Purkinje cell (primary cell): Measurements from ENCODE around the gene FAM227A. TPM values are rescaled to one million over a fixed set of nuclear protein-coding genes. Genes with fewer than 3 reads are reported as not detected.

ENCODE experiments used
- polyA plus RNA-seq: library from polyadenylated mRNA; unstranded; fragments of >200 nt; fragmentation: Nextera tagmentation; gene quantifications from 2 replicates; pipeline ENCODE4 v1.2.1, GENCODE V29; 2014

The FAM227A gene
- polyA plus RNA-seq = 0.07 and 0.93 TPM in 2 replicates

GRCh38 chr22:38656256-38657044 lies at the start of gene FAM227A, which contains the start of gene CBY1:
Gene FAM227A (minus strand): TSS chr22:38656392. CDS start chr22:38650168, 6,224 bp downstream.
Gene CBY1 (plus strand): TSS chr22:38656638. CDS start chr22:38668055, 11,417 bp downstream.

DNA sequence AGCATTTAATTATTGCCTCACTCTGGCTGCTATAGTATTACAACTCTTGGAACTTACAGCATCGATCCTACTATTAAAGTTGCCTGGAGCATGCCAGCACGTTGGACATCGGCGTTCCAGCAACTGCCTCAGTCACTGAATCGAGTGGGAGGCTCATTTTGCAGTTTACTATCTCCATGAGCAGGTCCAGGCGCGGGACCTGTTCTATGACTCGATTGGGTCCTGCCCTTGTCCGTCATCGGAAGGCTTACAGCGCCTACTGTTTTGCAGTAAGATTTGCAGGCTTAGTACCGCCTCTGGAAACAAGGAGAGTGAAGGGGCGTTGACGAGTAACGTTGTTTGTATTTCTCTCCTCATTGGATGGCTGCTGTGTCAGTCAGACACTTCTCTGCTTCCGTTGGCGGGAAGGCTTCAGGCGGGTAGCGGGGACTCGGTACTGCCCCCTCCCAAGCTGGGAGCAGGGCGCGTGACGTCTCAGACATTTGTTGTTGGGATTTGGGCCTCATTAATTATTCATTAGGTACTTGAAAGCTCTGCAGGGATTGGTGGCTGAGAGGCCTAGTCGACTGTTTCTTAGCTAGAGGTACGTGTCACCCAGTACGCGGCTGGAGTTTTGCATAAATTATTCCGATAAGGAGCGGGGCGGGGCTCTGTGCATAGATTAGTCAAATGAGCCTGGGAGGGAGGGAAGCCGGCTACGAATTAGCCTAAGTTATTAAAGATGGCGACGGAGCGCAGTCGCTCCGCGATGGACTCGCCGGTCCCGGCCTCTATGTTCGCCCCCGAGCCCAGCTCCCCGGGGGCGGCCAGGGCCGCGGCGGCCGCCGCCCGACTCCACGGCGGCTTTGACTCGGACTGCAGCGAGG lies 49.3 kb upstream of the FAM227A start, which contains the start of gene GTPBP1:
Gene GTPBP1, plus strand, starts transcription at position 710 of the 866 bp plus-strand sequence. Its CDS starts 12 bp downstream, at position 722.

GRCh38 chr22:38700789-38701628 lies 44.8 kb upstream of the FAM227A start, which contains the start of gene JOSD1:
Gene JOSD1 (minus strand): TSS chr22:38700943. CDS start chr22:38699987, 956 bp downstream.

DNA sequence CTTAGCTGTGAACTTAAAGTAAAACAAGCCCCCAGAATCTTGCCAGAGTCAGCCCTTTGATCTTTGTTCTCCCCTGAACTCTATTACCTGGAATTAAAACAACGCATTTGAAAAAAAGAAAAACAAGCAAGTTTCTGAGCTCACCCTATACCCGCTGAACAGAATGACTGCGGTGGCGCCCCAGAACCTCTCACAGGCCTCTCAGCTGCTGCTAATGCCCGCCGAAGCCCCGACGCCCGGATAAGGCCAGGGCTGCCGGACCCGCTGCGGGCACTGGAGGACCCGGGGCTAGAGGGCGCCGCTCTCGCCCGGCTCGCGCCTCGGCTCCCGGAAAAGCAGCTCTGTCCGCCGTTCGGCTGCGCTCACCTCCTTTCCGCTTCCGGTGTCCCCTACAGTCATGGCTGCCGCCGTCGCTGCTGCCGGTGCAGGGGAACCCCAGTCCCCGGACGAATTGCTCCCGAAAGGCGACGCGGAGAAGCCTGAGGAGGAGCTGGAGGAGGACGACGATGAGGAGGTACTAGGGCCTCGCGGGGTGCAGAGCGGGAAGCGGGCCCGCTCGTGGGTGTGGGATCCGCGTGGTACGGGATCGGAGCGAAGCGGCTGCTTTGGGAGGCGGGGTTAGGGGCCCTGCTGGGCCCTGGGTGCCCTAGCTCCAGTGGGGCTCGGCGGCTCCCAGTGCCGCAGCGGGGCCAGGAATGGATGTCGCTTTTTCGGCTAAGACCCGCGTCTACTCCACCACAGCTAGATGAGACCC lies 25.6 kb upstream of the FAM227A start, which contains the start of gene TOMM22:
Gene TOMM22, plus strand, starts transcription at position 376 of the 754 bp plus-strand sequence. Its CDS starts 22 bp downstream, at position 398.

DNA sequence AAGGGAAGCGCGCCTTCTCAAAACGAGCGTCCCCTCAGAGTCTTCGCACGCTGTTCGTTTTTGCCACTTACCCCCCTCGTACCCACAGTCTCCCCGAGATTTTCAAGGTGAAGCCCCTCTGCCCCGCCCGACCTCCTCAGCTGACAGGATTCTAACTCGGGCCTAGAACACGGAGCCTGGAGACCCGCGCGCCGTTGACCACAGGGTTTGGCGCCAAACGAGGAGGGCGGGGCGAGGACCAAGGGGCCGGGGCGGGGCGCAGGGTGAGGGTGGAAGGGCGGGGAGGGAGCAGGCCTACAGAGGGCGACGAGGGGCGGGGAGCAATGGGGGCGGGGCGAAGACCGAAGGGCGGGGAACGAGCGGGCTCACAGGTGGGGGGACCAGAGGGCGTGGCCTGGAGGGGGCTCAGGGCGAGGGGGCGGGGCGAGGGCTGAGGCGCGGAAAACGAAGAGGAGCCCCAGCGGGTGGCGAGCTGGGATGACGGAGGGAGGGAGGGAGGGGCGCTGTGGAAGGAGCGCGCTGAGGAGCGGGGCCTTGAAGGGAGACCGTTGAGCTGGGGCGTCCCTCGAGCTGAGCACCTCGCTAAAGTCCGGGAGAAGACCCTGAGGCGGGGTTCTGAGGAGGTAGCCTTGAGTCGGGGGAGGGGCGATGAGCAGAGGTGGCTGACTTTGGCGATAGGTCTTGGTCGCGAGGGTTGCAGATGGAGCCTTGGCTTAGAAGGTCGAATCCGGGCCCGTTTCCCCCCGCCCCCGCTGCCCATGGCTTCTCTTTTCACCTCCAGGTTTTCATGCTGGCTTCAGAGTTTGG lies 86.0 kb downstream of the FAM227A start, which contains the start of gene DMC1:
Gene DMC1, minus strand, starts transcription at position 212 of the 807 bp plus-strand sequence. CDS start 1,927 bp downstream, outside the sequence.

Other genes with a start within 250 kb of the FAM227A start
- not detected in 2 replicates for gene KCNJ4, start 201.2 kb downstream of the FAM227A start, polyA plus RNA-seq
- 0.45 and 0.77 TPM in 2 replicates for gene KDELR3, start 188.3 kb downstream of the FAM227A start, polyA plus RNA-seq
- 49.6 and 55.8 TPM in 2 replicates for gene DDX17, start 150.1 kb downstream of the FAM227A start, polyA plus RNA-seq
- gene DMC1, start 86.2 kb downstream of the FAM227A start, polyA plus RNA-seq = 0.23 TPM in 1 of 2 replicates, not detected in the other
- gene CBY1, start 246 bp upstream of the FAM227A start, polyA plus RNA-seq = 25.2 and 30.7 TPM in 2 replicates
- gene TOMM22, start 25.6 kb upstream of the FAM227A start, polyA plus RNA-seq = 90.9 and 96.0 TPM in 2 replicates
- 2.6 and 6.2 TPM in 2 replicates for gene JOSD1, start 44.6 kb upstream of the FAM227A start, polyA plus RNA-seq
- 0.63 and 1.3 TPM in 2 replicates for gene GTPBP1, start 49.6 kb upstream of the FAM227A start, polyA plus RNA-seq
- gene SUN2, start 99.6 kb upstream of the FAM227A start, polyA plus RNA-seq = 0.22 and 0.24 TPM in 2 replicates
- 5.3 and 6.1 TPM in 2 replicates for gene DNAL4, start 137.8 kb upstream of the FAM227A start, polyA plus RNA-seq
- gene NPTXR, start 187.6 kb upstream of the FAM227A start, polyA plus RNA-seq = 6.8 and 9.8 TPM in 2 replicates
- gene CBX6, start 215.8 kb upstream of the FAM227A start, polyA plus RNA-seq = 1.7 and 7.9 TPM in 2 replicates